Subcutaneous abdominal adipose tissue (tissue), 5 donors: Measurements from ENCODE around the gene NRP1.

Experiments
- H3K27ac ChIP-seq: one replicate; pipeline ENCODE4 v1.7.0; 2013; ENCODE audit warnings: low read depth, mild to moderate bottlenecking, inconsistent platforms, low read length, moderate library complexity
- H3K27me3 ChIP-seq, 5 donors: one replicate each; pipeline ENCODE4 v1.7.0; 2013; ENCODE audit warnings: low read length in 5 of 5, inconsistent platforms in 1 of 5; ENCODE audit not compliant: control insufficient read depth in 5 of 5, insufficient read depth in 4 of 5
- H3K36me3 ChIP-seq, 5 donors: one replicate each; pipeline ENCODE4 v1.7.0; 2013; ENCODE audit warnings: low read length in 5 of 5; ENCODE audit not compliant: control insufficient read depth in 5 of 5, insufficient read depth in 5 of 5
- H3K4me1 ChIP-seq, 5 donors: one replicate each; pipeline ENCODE4 v1.7.0; 2013; ENCODE audit warnings: low read length in 5 of 5, mild to moderate bottlenecking in 3 of 5, moderate library complexity in 1 of 5; ENCODE audit not compliant: control insufficient read depth in 5 of 5, insufficient read depth in 5 of 5
- H3K4me3 ChIP-seq, 5 donors: one replicate each; pipeline ENCODE4 v1.7.0; 2013; ENCODE audit warnings: low read length in 5 of 5, low read depth in 1 of 5
- H3K9ac ChIP-seq, 5 donors: one replicate each; pipeline ENCODE4 v1.7.0; 2013; ENCODE audit warnings: low read length in 5 of 5, mild to moderate bottlenecking in 4 of 5, moderate library complexity in 3 of 5
- H3K9me3 ChIP-seq, 5 donors: one replicate each; pipeline ENCODE4 v1.7.0; 2013; ENCODE audit warnings: low read length in 5 of 5; ENCODE audit not compliant: control insufficient read depth in 5 of 5
- donor health status: healthy.
- donor health status: healthy.
- donor health status: healthy.
- donor health status: healthy.
- donor health status: healthy.

NRP1 gene

GRCh38 chr10:33132626-33133025 is 201.8 kb downstream of the NRP1 start:
- Histone ChIP-seq H3K4me3 (no peak overlapping the region), H3K9me3 (no peaks in the 10 kb centered on the region), H3K27ac (no peak overlapping the region), H3K27me3 (no peaks in the 10 kb centered on the region), H3K4me1 (peaks cover 0 to 14% (median 6%) of the 10 kb centered on the region in 5 donors), H3K36me3 (no peaks in the 10 kb centered on the region), H3K9ac (no peak overlapping the region)

- H3K27ac ChIP-seq: peak overlapping the region; percentile 3
- H3K9me3 ChIP-seq: no peaks in the 10 kb centered on the region
- H3K4me3 ChIP-seq: no peak overlapping the region
- H3K4me1 ChIP-seq: peaks cover 0 to 23% (median 14%) of the 10 kb centered on the region in 5 donors
- no peak overlapping the region for H3K9ac ChIP-seq
- peaks cover 0 to 2% (median 0%) of the 10 kb centered on the region in 5 donors for H3K27me3 ChIP-seq
- H3K36me3 ChIP-seq: no peaks in the 10 kb centered on the region
Observed at GRCh38 chr10:33129996-33130386, 204.5 kb downstream of the NRP1 start.

GRCh38 chr10:33129141-33129995 is 205.1 kb downstream of the NRP1 start:
- H3K4me1 ChIP-seq: peaks cover 0 to 24% (median 14%) of the 10 kb centered on the region in 5 donors
- peak overlapping the region; percentile 3 for H3K27ac ChIP-seq
- no peak overlapping the region for H3K9ac ChIP-seq

GRCh38 chr10:33127622-33128021 is 206.8 kb downstream of the NRP1 start:
- Histone ChIP-seq H3K4me1 (peaks cover 0 to 24% (median 14%) of the 10 kb centered on the region in 5 donors), H3K27ac (no peak overlapping the region)

More at GRCh38 chr10:33129141-33129995, 205.1 kb downstream of the NRP1 start:
- Histone ChIP-seq H3K9me3 (no peaks in the 10 kb centered on the region), H3K4me3 (peak overlapping the region in 1 of 5 donors; percentile 15), H3K36me3 (no peaks in the 10 kb centered on the region), H3K27me3 (peaks cover 0 to 2% (median 0%) of the 10 kb centered on the region in 5 donors)

More at GRCh38 chr10:33127622-33128021, 206.8 kb downstream of the NRP1 start:
- Histone ChIP-seq H3K9me3 (no peaks in the 10 kb centered on the region), H3K27me3 (peaks cover 0 to 2% (median 0%) of the 10 kb centered on the region in 5 donors), H3K36me3 (no peaks in the 10 kb centered on the region), H3K4me3 (no peak overlapping the region), H3K9ac (no peak overlapping the region)
